SK-N-SH treated with all-trans-retinoic acid at 6 μM for 48 hours (cell line): ENCODE measurements around the gene MEIOSIN.

Experiments used
- ATAC-seq: fragments of 200-7000 bp; cut with Tn5 transposase; 3 replicates; pipeline ENCODE4 v1.9.1; 2020; ENCODE audit warnings: mild to moderate bottlenecking, moderate library complexity
- ARNTL ChIP-seq: fragments of 450-650 bp; formaldehyde crosslinking; IDR thresholded peaks from 2 replicates; pipeline ENCODE4 v1.5.0; 2020; ENCODE audit warnings: low read depth, mild to moderate bottlenecking, moderate library complexity, borderline replicate concordance
- BACH2 ChIP-seq: fragments of 250-450 bp; sonication (Bioruptor Pico); IDR thresholded peaks from 2 replicates; pipeline ENCODE4 v1.9.0; 2021; ENCODE audit warnings: mild to moderate bottlenecking, borderline replicate concordance
- CSDC2 ChIP-seq: fragments of 250-450 bp; sonication (Bioruptor Pico); IDR thresholded peaks from 2 replicates; pipeline ENCODE4 v1.5.0; 2020; ENCODE audit warnings: mild to moderate bottlenecking, moderate library complexity
- GLIS3 ChIP-seq: fragments of 250-450 bp; sonication (Bioruptor Pico); IDR thresholded peaks from 2 replicates; pipeline ENCODE4 v1.5.0; 2020; ENCODE audit warnings: mild to moderate bottlenecking, moderate library complexity
- ISL1 ChIP-seq: fragments of 250-450 bp; sonication (Bioruptor Pico); IDR thresholded peaks from 2 replicates; pipeline ENCODE4 v2.1.2; 2022; ENCODE audit warnings: mild to moderate bottlenecking, moderate library complexity
- PPARA ChIP-seq: fragments of 250-450 bp; sonication (Bioruptor Pico); IDR thresholded peaks from 2 replicates; pipeline ENCODE4 v1.5.0; 2020; ENCODE audit warnings: mild to moderate bottlenecking, borderline replicate concordance
- RARB ChIP-seq: fragments of 250-450 bp; sonication (Bioruptor Pico); IDR thresholded peaks from 2 replicates; pipeline ENCODE4 v1.8.0; 2021; ENCODE audit warnings: mild to moderate bottlenecking, moderate library complexity
- TCF4 ChIP-seq: fragments of 250-450 bp; sonication (Bioruptor Pico); IDR thresholded peaks from 2 replicates; pipeline ENCODE4 v1.8.0; 2021; ENCODE audit warnings: mild to moderate bottlenecking, moderate library complexity, borderline replicate concordance
- TOX ChIP-seq: fragments of 250-450 bp; sonication (Bioruptor Pico); IDR thresholded peaks from 2 replicates; pipeline ENCODE4 v1.8.0; 2021; ENCODE audit warnings: mild to moderate bottlenecking, moderate library complexity, borderline replicate concordance
- ZC3H10 ChIP-seq: fragments of 250-450 bp; sonication (Bioruptor Pico); IDR thresholded peaks from 2 replicates; pipeline ENCODE4 v1.5.1; 2021; ENCODE audit warnings: mild to moderate bottlenecking, moderate library complexity
- ZFP3 ChIP-seq: fragments of 250-450 bp; sonication (Bioruptor Pico); IDR thresholded peaks from 2 replicates; pipeline ENCODE4 v1.5.0; 2020; ENCODE audit warnings: mild to moderate bottlenecking, moderate library complexity
- ZNF565 ChIP-seq: fragments of 450-650 bp; formaldehyde crosslinking; conservative IDR thresholded peaks from 2 replicates; pipeline ENCODE4 v1.5.0; 2020; ENCODE audit warnings: low read depth, mild to moderate bottlenecking, moderate library complexity
- ZNF70 ChIP-seq: fragments of 450-650 bp; formaldehyde crosslinking; IDR thresholded peaks from 2 replicates; pipeline ENCODE4 v1.5.0; 2020; ENCODE audit warnings: mild to moderate bottlenecking, moderate library complexity
- TF ChIP-seq, protein P1 (sequence below): fragments of 250-450 bp; sonication (Bioruptor Pico); IDR thresholded peaks from 2 replicates; pipeline ENCODE4 v1.8.0; 2021; ENCODE audit warnings: low read depth, mild to moderate bottlenecking, moderate library complexity, borderline replicate concordance
- TF ChIP-seq, protein P2 (sequence below): fragments of 250-450 bp; sonication (Bioruptor Pico); IDR thresholded peaks from 2 replicates; pipeline ENCODE4 v1.5.1; 2020; ENCODE audit warnings: low read depth, mild to moderate bottlenecking, moderate library complexity
- TF ChIP-seq, protein P3 (sequence below): fragments of 250-450 bp; sonication (Bioruptor Pico); IDR thresholded peaks from 2 replicates; pipeline ENCODE4 v1.5.1; 2021; ENCODE audit warnings: mild to moderate bottlenecking, moderate library complexity
- TF ChIP-seq, protein P4 (sequence below): fragments of 250-450 bp; sonication (Bioruptor Pico); IDR thresholded peaks from 2 replicates; pipeline ENCODE4 v1.5.0; 2020; ENCODE audit warnings: mild to moderate bottlenecking, moderate library complexity
- TF ChIP-seq, protein P5 (sequence below): fragments of 250-450 bp; sonication (Bioruptor Pico); IDR thresholded peaks from 2 replicates; pipeline ENCODE4 v1.8.0; 2020; ENCODE audit warnings: mild to moderate bottlenecking, moderate library complexity, borderline replicate concordance

MEIOSIN gene

DNA sequence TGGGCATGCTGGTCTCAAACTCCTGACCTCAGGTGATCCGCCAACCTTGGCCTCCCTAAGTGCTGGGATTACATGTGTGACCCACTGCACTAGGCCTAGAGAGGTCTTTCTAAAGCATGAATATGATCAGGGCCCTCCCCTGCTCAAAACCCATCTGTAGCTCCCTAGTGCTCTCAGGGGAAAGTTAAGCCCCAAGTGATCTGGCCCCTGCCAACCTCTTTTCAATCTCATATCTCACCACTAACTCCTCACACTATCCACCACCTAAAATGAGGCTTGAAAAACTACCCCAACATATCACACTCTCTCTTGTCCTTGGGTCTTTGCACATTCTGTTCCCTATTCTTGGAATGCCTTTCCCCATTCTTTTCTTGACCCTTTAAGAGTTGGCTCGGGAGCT is 61.4 kb downstream of the MEIOSIN start (continued):
- TF ChIP-seq, protein P1, sequence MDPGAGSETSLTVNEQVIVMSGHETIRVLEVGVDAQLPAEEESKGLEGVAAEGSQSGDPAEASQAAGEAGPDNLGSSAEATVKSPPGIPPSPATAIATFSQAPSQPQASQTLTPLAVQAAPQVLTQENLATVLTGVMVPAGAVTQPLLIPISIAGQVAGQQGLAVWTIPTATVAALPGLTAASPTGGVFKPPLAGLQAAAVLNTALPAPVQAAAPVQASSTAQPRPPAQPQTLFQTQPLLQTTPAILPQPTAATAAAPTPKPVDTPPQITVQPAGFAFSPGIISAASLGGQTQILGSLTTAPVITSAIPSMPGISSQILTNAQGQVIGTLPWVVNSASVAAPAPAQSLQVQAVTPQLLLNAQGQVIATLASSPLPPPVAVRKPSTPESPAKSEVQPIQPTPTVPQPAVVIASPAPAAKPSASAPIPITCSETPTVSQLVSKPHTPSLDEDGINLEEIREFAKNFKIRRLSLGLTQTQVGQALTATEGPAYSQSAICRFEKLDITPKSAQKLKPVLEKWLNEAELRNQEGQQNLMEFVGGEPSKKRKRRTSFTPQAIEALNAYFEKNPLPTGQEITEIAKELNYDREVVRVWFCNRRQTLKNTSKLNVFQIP (CRISPR knock-in tag) = no peak
- no peak for TF ChIP-seq TOX (CRISPR knock-in tag)
- TF ChIP-seq TCF4 (CRISPR knock-in tag) = no peak
- TF ChIP-seq GLIS3 (CRISPR knock-in tag) = no peak
- TF ChIP-seq RARB (CRISPR knock-in tag) = no peak
- no peak for TF ChIP-seq ZNF565 (CRISPR knock-in tag)
- no peak for TF ChIP-seq ZC3H10 (CRISPR knock-in tag)

DNA sequence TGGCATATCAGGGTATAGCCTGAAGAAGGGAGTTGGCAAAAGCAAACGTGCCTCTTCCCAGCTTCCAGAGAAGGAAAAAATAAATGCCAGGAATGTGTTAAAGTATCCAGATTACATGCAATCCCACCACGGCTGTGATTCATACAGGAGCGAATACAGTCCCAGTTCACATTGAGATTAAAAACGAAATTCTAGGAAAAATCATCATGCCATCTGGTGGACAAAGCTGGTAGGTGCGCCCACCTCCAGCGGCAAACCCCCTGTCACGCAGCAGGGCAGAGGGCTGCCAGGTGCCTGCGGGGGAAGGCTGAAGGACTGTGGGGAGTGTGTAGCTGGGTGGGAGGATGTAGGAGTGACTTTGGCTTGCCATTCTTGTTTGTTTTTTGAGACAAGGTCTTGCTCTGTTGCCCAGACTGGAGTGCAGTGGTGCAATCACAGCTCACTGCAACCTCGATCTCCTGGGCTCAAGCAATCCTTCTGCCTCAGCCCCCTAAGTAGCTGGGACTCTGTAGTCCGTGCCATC is 65.8 kb downstream of the MEIOSIN start:
- ATAC-seq = peak; percentile 94
- TF ChIP-seq ZNF70 (CRISPR knock-in tag) = no peak
- TF ChIP-seq ZNF565 (CRISPR knock-in tag) = no peak
- TF ChIP-seq ZFP3 (CRISPR knock-in tag) = no peak
- no peak for TF ChIP-seq PPARA (CRISPR knock-in tag)
- no peak for TF ChIP-seq ARNTL (CRISPR knock-in tag)
- TF ChIP-seq, protein P1 (CRISPR knock-in tag) = no peak
- TF ChIP-seq, protein P2, sequence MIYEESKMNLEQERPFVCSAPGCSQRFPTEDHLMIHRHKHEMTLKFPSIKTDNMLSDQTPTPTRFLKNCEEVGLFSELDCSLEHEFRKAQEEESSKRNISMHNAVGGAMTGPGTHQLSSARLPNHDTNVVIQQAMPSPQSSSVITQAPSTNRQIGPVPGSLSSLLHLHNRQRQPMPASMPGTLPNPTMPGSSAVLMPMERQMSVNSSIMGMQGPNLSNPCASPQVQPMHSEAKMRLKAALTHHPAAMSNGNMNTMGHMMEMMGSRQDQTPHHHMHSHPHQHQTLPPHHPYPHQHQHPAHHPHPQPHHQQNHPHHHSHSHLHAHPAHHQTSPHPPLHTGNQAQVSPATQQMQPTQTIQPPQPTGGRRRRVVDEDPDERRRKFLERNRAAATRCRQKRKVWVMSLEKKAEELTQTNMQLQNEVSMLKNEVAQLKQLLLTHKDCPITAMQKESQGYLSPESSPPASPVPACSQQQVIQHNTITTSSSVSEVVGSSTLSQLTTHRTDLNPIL = no peak

DNA sequence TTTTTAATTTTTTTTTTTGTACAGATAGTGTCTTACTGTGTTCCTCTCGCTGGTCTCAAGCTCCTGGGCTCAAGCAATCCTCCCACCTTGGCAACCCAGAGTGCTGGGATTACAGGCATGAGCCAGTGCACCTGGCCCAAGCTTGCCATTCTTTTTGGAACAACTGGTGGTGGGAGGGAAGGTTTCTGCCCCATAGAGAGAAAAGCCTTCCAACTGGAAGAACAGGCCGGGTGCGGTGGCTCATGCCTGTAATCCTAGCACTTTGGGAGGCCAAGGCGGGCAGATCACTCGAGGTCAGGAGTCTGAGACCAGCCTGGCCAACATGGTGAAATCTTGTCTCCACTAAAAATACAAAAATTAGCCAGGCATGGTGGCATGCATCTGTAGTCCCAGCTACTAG is 66.3 kb downstream of the MEIOSIN start:
- ATAC-seq = peak; percentile 8; the same call in 1 of the 3 replicates

DNA sequence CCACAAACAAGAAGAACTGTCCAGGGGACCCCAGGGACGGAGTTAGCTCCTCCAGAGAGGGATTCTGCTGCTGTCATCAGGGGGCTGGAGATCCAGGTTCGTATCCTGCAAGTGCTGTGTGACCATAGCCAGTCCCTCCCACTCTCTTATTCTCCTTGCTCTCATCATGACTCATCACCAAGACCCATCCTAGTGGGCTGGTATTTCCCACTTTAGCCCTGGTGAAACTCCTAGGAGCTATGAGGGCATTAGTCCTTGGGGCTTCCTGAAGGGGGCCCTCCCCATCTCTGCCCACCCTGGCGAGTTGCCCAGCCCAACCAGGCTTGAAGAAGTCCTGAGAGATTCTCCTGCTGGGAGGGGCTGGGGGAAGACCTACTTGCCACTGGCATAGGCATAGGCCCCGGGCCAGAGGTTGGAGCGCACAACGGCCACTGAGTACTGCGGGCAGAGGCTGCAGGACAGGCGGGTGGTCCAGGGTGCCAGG is 66.9 kb downstream of the MEIOSIN start:
- ATAC-seq = peak; percentile 53
- TF ChIP-seq, protein P3, sequence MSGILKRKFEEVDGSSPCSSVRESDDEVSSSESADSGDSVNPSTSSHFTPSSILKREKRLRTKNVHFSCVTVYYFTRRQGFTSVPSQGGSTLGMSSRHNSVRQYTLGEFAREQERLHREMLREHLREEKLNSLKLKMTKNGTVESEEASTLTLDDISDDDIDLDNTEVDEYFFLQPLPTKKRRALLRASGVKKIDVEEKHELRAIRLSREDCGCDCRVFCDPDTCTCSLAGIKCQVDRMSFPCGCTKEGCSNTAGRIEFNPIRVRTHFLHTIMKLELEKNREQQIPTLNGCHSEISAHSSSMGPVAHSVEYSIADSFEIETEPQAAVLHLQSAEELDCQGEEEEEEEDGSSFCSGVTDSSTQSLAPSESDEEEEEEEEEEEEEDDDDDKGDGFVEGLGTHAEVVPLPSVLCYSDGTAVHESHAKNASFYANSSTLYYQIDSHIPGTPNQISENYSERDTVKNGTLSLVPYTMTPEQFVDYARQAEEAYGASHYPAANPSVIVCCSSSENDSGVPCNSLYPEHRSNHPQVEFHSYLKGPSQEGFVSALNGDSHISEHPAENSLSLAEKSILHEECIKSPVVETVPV (CRISPR knock-in tag) = no peak
- TF ChIP-seq ISL1 (CRISPR knock-in tag) (no peak), TCF4 (CRISPR knock-in tag) (no peak), ZNF70 (CRISPR knock-in tag) (no peak)

DNA sequence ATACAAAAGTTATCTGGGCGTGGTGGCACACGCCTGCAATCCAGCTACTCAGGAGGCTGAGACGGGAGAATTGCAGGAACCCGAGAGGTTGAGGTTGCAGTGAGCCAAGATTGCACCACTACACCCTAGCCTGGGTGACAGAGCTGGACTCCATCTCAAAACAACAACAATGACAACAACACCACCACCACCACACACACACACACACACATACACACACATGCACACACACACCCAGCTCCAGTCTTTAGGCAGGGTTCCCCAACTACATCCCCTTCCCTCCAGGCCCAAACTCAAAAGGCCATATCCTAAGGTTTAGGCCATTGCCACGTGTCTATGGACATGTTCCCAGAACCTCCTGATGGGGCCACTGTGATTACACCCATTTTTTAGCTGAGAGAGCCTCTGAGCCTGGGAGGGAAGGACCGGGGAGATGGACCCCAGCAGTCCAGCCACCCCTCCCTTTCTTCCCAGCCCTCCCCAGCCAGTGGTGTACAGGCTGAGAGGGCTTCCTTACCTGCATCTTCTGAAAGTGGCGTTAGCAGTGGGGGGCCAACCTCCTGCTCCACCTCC is 68.5 kb downstream of the MEIOSIN start:
- ATAC-seq = no peak
- TF ChIP-seq, protein P4, sequence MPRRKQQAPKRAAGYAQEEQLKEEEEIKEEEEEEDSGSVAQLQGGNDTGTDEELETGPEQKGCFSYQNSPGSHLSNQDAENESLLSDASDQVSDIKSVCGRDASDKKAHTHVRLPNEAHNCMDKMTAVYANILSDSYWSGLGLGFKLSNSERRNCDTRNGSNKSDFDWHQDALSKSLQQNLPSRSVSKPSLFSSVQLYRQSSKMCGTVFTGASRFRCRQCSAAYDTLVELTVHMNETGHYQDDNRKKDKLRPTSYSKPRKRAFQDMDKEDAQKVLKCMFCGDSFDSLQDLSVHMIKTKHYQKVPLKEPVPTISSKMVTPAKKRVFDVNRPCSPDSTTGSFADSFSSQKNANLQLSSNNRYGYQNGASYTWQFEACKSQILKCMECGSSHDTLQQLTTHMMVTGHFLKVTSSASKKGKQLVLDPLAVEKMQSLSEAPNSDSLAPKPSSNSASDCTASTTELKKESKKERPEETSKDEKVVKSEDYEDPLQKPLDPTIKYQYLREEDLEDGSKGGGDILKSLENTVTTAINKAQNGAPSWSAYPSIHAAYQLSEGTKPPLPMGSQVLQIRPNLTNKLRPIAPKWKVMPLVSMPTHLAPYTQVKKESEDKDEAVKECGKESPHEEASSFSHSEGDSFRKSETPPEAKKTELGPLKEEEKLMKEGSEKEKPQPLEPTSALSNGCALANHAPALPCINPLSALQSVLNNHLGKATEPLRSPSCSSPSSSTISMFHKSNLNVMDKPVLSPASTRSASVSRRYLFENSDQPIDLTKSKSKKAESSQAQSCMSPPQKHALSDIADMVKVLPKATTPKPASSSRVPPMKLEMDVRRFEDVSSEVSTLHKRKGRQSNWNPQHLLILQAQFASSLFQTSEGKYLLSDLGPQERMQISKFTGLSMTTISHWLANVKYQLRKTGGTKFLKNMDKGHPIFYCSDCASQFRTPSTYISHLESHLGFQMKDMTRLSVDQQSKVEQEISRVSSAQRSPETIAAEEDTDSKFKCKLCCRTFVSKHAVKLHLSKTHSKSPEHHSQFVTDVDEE (CRISPR knock-in tag) = no peak
- TF ChIP-seq BACH2 = no peak
- no peak for TF ChIP-seq CSDC2 (CRISPR knock-in tag)
- no peak for TF ChIP-seq TCF4 (CRISPR knock-in tag)
- TF ChIP-seq GLIS3 (CRISPR knock-in tag) = no peak
- TF ChIP-seq, protein P5, sequence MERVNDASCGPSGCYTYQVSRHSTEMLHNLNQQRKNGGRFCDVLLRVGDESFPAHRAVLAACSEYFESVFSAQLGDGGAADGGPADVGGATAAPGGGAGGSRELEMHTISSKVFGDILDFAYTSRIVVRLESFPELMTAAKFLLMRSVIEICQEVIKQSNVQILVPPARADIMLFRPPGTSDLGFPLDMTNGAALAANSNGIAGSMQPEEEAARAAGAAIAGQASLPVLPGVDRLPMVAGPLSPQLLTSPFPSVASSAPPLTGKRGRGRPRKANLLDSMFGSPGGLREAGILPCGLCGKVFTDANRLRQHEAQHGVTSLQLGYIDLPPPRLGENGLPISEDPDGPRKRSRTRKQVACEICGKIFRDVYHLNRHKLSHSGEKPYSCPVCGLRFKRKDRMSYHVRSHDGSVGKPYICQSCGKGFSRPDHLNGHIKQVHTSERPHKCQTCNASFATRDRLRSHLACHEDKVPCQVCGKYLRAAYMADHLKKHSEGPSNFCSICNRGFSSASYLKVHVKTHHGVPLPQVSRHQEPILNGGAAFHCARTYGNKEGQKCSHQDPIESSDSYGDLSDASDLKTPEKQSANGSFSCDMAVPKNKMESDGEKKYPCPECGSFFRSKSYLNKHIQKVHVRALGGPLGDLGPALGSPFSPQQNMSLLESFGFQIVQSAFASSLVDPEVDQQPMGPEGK (CRISPR knock-in tag) = no peak
- TF ChIP-seq ZNF565 (CRISPR knock-in tag) = no peak
- TF ChIP-seq ISL1 (CRISPR knock-in tag) = no peak
- no peak for TF ChIP-seq PPARA (CRISPR knock-in tag)
- TF ChIP-seq RARB (CRISPR knock-in tag) = no peak
- no peak for TF ChIP-seq ZNF70 (CRISPR knock-in tag)
- TF ChIP-seq, protein P2 = no peak
